ENCODE results near the gene RNF103.

DNA sequence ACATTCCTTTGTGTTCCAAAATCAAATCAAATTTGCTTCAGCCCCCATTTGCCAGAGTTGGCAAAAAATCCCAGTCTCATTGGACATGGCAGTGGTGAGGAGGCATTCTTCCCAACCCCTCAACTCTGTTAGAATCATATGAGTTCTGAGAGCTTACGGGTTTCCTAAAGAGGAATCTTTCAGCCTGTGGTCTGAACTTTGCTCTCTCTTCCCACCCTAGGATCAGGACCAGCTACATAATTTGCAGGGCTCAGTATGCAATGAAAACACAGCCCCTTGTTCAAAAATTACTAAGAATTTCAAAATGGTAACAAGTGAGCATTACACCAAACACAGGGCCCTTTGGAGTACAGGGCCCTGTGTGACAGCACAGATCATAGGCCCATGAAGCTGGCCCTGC lies 49.3 kb upstream of the RNF103 start:
- TF ChIP-seq, protein P1, sequence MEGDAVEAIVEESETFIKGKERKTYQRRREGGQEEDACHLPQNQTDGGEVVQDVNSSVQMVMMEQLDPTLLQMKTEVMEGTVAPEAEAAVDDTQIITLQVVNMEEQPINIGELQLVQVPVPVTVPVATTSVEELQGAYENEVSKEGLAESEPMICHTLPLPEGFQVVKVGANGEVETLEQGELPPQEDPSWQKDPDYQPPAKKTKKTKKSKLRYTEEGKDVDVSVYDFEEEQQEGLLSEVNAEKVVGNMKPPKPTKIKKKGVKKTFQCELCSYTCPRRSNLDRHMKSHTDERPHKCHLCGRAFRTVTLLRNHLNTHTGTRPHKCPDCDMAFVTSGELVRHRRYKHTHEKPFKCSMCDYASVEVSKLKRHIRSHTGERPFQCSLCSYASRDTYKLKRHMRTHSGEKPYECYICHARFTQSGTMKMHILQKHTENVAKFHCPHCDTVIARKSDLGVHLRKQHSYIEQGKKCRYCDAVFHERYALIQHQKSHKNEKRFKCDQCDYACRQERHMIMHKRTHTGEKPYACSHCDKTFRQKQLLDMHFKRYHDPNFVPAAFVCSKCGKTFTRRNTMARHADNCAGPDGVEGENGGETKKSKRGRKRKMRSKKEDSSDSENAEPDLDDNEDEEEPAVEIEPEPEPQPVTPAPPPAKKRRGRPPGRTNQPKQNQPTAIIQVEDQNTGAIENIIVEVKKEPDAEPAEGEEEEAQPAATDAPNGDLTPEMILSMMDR (IDR thresholded peaks at IDR 0.05), result no peak
- no peak for TF ChIP-seq POLR2A (IDR thresholded peaks at IDR 0.05)
